Activated naive CD4-positive, alpha-beta T cell treated with anti-CD3 and anti-CD28 coated beads, Interleukin-2, amount 50 U/mL, for 24 hours (primary cell): ENCODE measurements around the gene CUTA.

Source experiments
- H3K27ac Mint-ChIP-seq: one replicate; pipeline ENCODE4 v1.8.0; 2021; ENCODE audit warnings: mild to moderate bottlenecking, mixed read lengths
- H3K27me3 Mint-ChIP-seq: one replicate; pipeline ENCODE4 v1.8.0; 2021; ENCODE audit warnings: mixed read lengths
- H3K36me3 Mint-ChIP-seq: one replicate; pipeline ENCODE4 v1.8.0; 2021; ENCODE audit warnings: mixed read lengths
- H3K4me1 Mint-ChIP-seq: one replicate; pipeline ENCODE4 v1.8.0; 2021; ENCODE audit warnings: mixed read lengths
- H3K4me3 Mint-ChIP-seq: one replicate; pipeline ENCODE4 v1.8.0; 2021; ENCODE audit warnings: mild to moderate bottlenecking, mixed read lengths
- H3K9me3 Mint-ChIP-seq: one replicate; pipeline ENCODE4 v1.8.0; 2021; ENCODE audit warnings: mixed read lengths

The CUTA gene

GRCh38 chr6:33430334-33430733, 12.4 kb upstream of the CUTA start:
- Mint-ChIP-seq H3K4me1 (peaks cover 68% of the 10 kb centered on the region), H3K36me3 (no peaks in the 10 kb centered on the region), H3K4me3 (peak overlapping the region; percentile 91), H3K27ac (peak overlapping the region; percentile 12), H3K9me3 (no peaks in the 10 kb centered on the region), H3K27me3 (no peaks in the 10 kb centered on the region)

- Mint-ChIP-seq H3K4me3 (peak overlapping the region; percentile 91), H3K9me3 (no peaks in the 10 kb centered on the region), H3K4me1 (peaks cover 74% of the 10 kb centered on the region), H3K27me3 (no peaks in the 10 kb centered on the region), H3K36me3 (no peaks in the 10 kb centered on the region), H3K27ac (peak overlapping the region; percentile 90)
Measured at GRCh38 chr6:33429750-33430052, 11.8 kb upstream of the CUTA start.

GRCh38 chr6:33428966-33429749, 11.3 kb upstream of the CUTA start:
- Mint-ChIP-seq H3K4me1 (peaks cover 79% of the 10 kb centered on the region), H3K9me3 (no peaks in the 10 kb centered on the region), H3K27ac (peak overlapping the region; percentile 93), H3K4me3 (peak overlapping the region; percentile 91), H3K27me3 (no peaks in the 10 kb centered on the region), H3K36me3 (no peaks in the 10 kb centered on the region)

GRCh38 chr6:33428224-33428965, 10.5 kb upstream of the CUTA start:
- no peaks in the 10 kb centered on the region for H3K9me3 Mint-ChIP-seq
- H3K27ac Mint-ChIP-seq: peak overlapping the region; percentile 93
- no peaks in the 10 kb centered on the region for H3K27me3 Mint-ChIP-seq
- H3K4me3 Mint-ChIP-seq: peak overlapping the region; percentile 91
- peaks cover 81% of the 10 kb centered on the region for H3K4me1 Mint-ChIP-seq
- H3K36me3 Mint-ChIP-seq: no peaks in the 10 kb centered on the region

- H3K27ac Mint-ChIP-seq: peak overlapping the region; percentile 92
- no peaks in the 10 kb centered on the region for H3K36me3 Mint-ChIP-seq
- H3K27me3 Mint-ChIP-seq: no peaks in the 10 kb centered on the region
- H3K4me1 Mint-ChIP-seq: peaks cover 82% of the 10 kb centered on the region
- H3K4me3 Mint-ChIP-seq: peak overlapping the region; percentile 92
- H3K9me3 Mint-ChIP-seq: no peaks in the 10 kb centered on the region
Measured at GRCh38 chr6:33427585-33428223, 9.8 kb upstream of the CUTA start.

GRCh38 chr6:33426590-33427511, 8.9 kb upstream of the CUTA start:
- peak overlapping the region; percentile 92 for H3K4me3 Mint-ChIP-seq

GRCh38 chr6:33425668-33426577, 8.0 kb upstream of the CUTA start:
- H3K4me1 Mint-ChIP-seq: peaks cover 83% of the 10 kb centered on the region
- H3K9me3 Mint-ChIP-seq: no peaks in the 10 kb centered on the region
- H3K36me3 Mint-ChIP-seq: no peaks in the 10 kb centered on the region
- H3K4me3 Mint-ChIP-seq: peak overlapping the region; percentile 92
- peak overlapping the region; percentile 83 for H3K27ac Mint-ChIP-seq
- no peaks in the 10 kb centered on the region for H3K27me3 Mint-ChIP-seq

More at GRCh38 chr6:33426590-33427511, 8.9 kb upstream of the CUTA start:
- Mint-ChIP-seq H3K27me3 (no peaks in the 10 kb centered on the region), H3K27ac (peak overlapping the region; percentile 92), H3K36me3 (no peaks in the 10 kb centered on the region), H3K9me3 (no peaks in the 10 kb centered on the region), H3K4me1 (peaks cover 80% of the 10 kb centered on the region)

- Mint-ChIP-seq H3K4me3 (peak overlapping the region; percentile 92), H3K36me3 (no peaks in the 10 kb centered on the region), H3K9me3 (no peaks in the 10 kb centered on the region), H3K27ac (peak overlapping the region; percentile 78), H3K4me1 (peaks cover 79% of the 10 kb centered on the region), H3K27me3 (no peaks in the 10 kb centered on the region)
Measured at GRCh38 chr6:33424855-33425667, 7.2 kb upstream of the CUTA start.

- Mint-ChIP-seq H3K27me3 (no peaks in the 10 kb centered on the region), H3K4me1 (peaks cover 77% of the 10 kb centered on the region), H3K27ac (peak overlapping the region; percentile 69), H3K4me3 (peak overlapping the region; percentile 92), H3K36me3 (no peaks in the 10 kb centered on the region), H3K9me3 (no peaks in the 10 kb centered on the region)
Measured at GRCh38 chr6:33423777-33424176, 5.9 kb upstream of the CUTA start.

- peak overlapping the region; percentile 56 for H3K4me3 Mint-ChIP-seq
- peak overlapping the region; percentile 63 for H3K27ac Mint-ChIP-seq
Measured at GRCh38 chr6:33421344-33421643, 3.4 kb upstream of the CUTA start.

GRCh38 chr6:33420491-33421343, 2.8 kb upstream of the CUTA start:
- H3K27ac Mint-ChIP-seq: no peak overlapping the region
- peaks cover 2% of the 10 kb centered on the region for H3K36me3 Mint-ChIP-seq

More at GRCh38 chr6:33421344-33421643, 3.4 kb upstream of the CUTA start:
- H3K36me3 Mint-ChIP-seq: peaks cover under 1% of the 10 kb centered on the region
- H3K27me3 Mint-ChIP-seq: no peaks in the 10 kb centered on the region
- H3K4me1 Mint-ChIP-seq: peaks cover 80% of the 10 kb centered on the region
- no peaks in the 10 kb centered on the region for H3K9me3 Mint-ChIP-seq

GRCh38 chr6:33419580-33420490, 1.9 kb upstream of the CUTA start, which contains the start of gene SYNGAP1:
Gene SYNGAP1 (plus strand): TSS chr6:33420065. CDS start chr6:33420265, 200 bp downstream.
- H3K4me1 Mint-ChIP-seq: peaks cover 85% of the 10 kb centered on the region
- H3K9me3 Mint-ChIP-seq: no peaks in the 10 kb centered on the region
- H3K36me3 Mint-ChIP-seq: peaks cover 4% of the 10 kb centered on the region
- H3K27ac Mint-ChIP-seq: peak within 1 kb of the TSS; percentile 97
- no peaks in the 10 kb centered on the region for H3K27me3 Mint-ChIP-seq
- H3K4me3 Mint-ChIP-seq: peak within 1 kb of the TSS; percentile 95

More at GRCh38 chr6:33420491-33421343, 2.8 kb upstream of the CUTA start:
- peaks cover 84% of the 10 kb centered on the region for H3K4me1 Mint-ChIP-seq
- peak overlapping the region; percentile 56 for H3K4me3 Mint-ChIP-seq
- no peaks in the 10 kb centered on the region for H3K9me3 Mint-ChIP-seq
- no peaks in the 10 kb centered on the region for H3K27me3 Mint-ChIP-seq
